GM12878 (cell line): ENCODE results near the gene MAPKAP1. TPM values are rescaled to one million over a fixed set of nuclear protein-coding genes. Genes with fewer than 3 reads are reported as not detected.

Experiments used
- ATAC-seq: fragments of 200-7000 bp; cut with Tn5 transposase; 3 replicates; pipeline ENCODE4 v1.9.1; 2020; ENCODE audit warnings: mild to moderate bottlenecking, moderate library complexity
- BruUV-seq: library from RNA; stranded (reverse); fragments of 400-500 nt; replicated peaks from 2 replicates; lab custom pipeline; 2021; lab: Mats Ljungman, UMichigan
- CTCF ChIA-PET: fragments of 300-600 bp; sonication (Branson Sonifier 250); formaldehyde crosslinking; extraction: SDS; loops from one replicate; lab custom pipeline; 2021; ENCODE audit warnings: inconsistent platforms; lab: Yijun Ruan, JAX
- POLR2A ChIA-PET: fragments of 350-600 bp; formaldehyde crosslinking; extraction: SDS; loops from one replicate; lab custom pipeline; 2021; ENCODE audit warnings: inconsistent platforms; lab: Charles Lee
- RAD21 ChIA-PET: fragments of 300-600 bp; sonication (Branson Sonifier 250); formaldehyde crosslinking; loops from one replicate; lab custom pipeline; 2023; ENCODE audit warnings: antibody characterized with exemption; ENCODE audit not compliant: unreplicated experiment; lab: Charles Lee
- SMC1A ChIA-PET: fragments of 300-600 bp; sonication (Branson Sonifier 250); formaldehyde crosslinking; loops from one replicate; lab custom pipeline; 2023; ENCODE audit not compliant: unreplicated experiment, uncharacterized antibody; lab: Charles Lee
- DNase-seq: peaks from one replicate; pipeline ENCODE4 v3.0.0-alpha.2; 2011; ENCODE audit warnings: low read depth, low spot score
- FAIRE-seq: peaks from 3 replicates; lab custom pipeline; 2011; peaks lifted over from hg19 to GRCh38; lab: Jason Lieb, UNC
- H2AFZ ChIP-seq: 2 replicates; pipeline ENCODE4 v1.6.0; 2011; ENCODE audit warnings: low read depth, low read length, control low read depth; ENCODE audit not compliant: control insufficient read depth
- H3K27ac ChIP-seq: 2 replicates; pipeline ENCODE4 v1.5.1; 2011; ENCODE audit warnings: control low read depth; ENCODE audit not compliant: control insufficient read depth, insufficient read depth
- H3K27me3 ChIP-seq, 2 experiments: replicated peaks in 1 of 2; 2 replicates each; pipeline versions ENCODE4 v1.6.0 to v1.6.1; 2011; ENCODE audit warnings: low read length in 1 of 2; ENCODE audit not compliant: control insufficient read depth in 2 of 2, insufficient read depth in 2 of 2
- H3K36me3 ChIP-seq, 2 experiments: 2 replicates each; pipeline ENCODE4 v1.5.1; 2011; ENCODE audit warnings: low read length in 1 of 2; ENCODE audit not compliant: control insufficient read depth in 2 of 2, insufficient read depth in 2 of 2
- H3K4me1 ChIP-seq: 2 replicates; pipeline ENCODE4 v1.6.1; 2011; ENCODE audit warnings: mild to moderate bottlenecking, low read length, moderate library complexity, mixed read lengths; ENCODE audit not compliant: control insufficient read depth, insufficient read depth
- H3K4me2 ChIP-seq: 2 replicates; pipeline ENCODE4 v1.6.0; 2011; ENCODE audit warnings: control low read depth; ENCODE audit not compliant: control insufficient read depth, insufficient read depth
- H3K4me3 ChIP-seq: fragments of 200-600 bp; sonication (generic); 2 replicates; pipeline ENCODE4 v1.5.1; 2016
- H3K79me2 ChIP-seq: 2 replicates; pipeline ENCODE4 v1.6.0; 2011; ENCODE audit warnings: low read length; ENCODE audit not compliant: control insufficient read depth, insufficient read depth
- H3K9ac ChIP-seq: 2 replicates; pipeline ENCODE4 v1.8.0; 2011; ENCODE audit warnings: low read length, control low read depth, mixed read lengths; ENCODE audit not compliant: control insufficient read depth, insufficient read depth
- H3K9me3 ChIP-seq: replicated peaks from 3 replicates; pipeline ENCODE4 v1.5.1; 2011; ENCODE audit warnings: mild to moderate bottlenecking, low read length; ENCODE audit not compliant: control insufficient read depth, insufficient read depth
- H4K20me1 ChIP-seq: 2 replicates; pipeline ENCODE4 v1.6.0; 2011; ENCODE audit not compliant: control insufficient read depth, insufficient read depth
- ATF2 ChIP-seq: IDR thresholded peaks from 2 replicates; pipeline ENCODE4 v1.6.1; 2012; ENCODE audit warnings: low read length, inconsistent platforms
- BACH1 ChIP-seq: fragments of 450-650 bp; IDR thresholded peaks from 2 replicates; pipeline ENCODE4 v1.6.1; 2017; ENCODE audit warnings: mild to moderate bottlenecking, borderline replicate concordance
- DPF2 ChIP-seq: fragments of 450-650 bp; IDR thresholded peaks from 2 replicates; pipeline ENCODE4 v1.6.1; 2017; ENCODE audit warnings: mild to moderate bottlenecking
- GABPA ChIP-seq: IDR thresholded peaks from 2 replicates; pipeline ENCODE4 v1.6.1; 2014; ENCODE audit warnings: antibody characterized with exemption, low read depth, mild to moderate bottlenecking, inconsistent platforms
- HDGF ChIP-seq: fragments of 450-650 bp; IDR thresholded peaks from 2 replicates; pipeline ENCODE4 v1.6.1; 2016; ENCODE audit warnings: antibody characterized with exemption
- MAX ChIP-seq: IDR thresholded peaks from 2 replicates; pipeline ENCODE4 v1.6.1; 2012; ENCODE audit warnings: low read depth, low read length, improper control_type of control experiment
- NBN ChIP-seq: fragments of 450-650 bp; IDR thresholded peaks from 2 replicates; pipeline ENCODE4 v1.6.1; 2016
- NFYB ChIP-seq: IDR thresholded peaks from 2 replicates; pipeline ENCODE4 v1.6.1; 2011; ENCODE audit warnings: low read depth, mild to moderate bottlenecking, low read length, improper control_type of control experiment, moderate library complexity; ENCODE audit not compliant: insufficient read depth
- SMAD1 ChIP-seq: fragments of 450-650 bp; IDR thresholded peaks from 2 replicates; pipeline ENCODE4 v1.6.1; 2018; ENCODE audit warnings: mild to moderate bottlenecking, low read depth; ENCODE audit not compliant: partially characterized antibody
- TBL1XR1 ChIP-seq: IDR thresholded peaks from 2 replicates; pipeline ENCODE4 v1.6.1; 2012; ENCODE audit warnings: low read depth, low read length, improper control_type of control experiment
- USF1 ChIP-seq: IDR thresholded peaks from 2 replicates; pipeline ENCODE4 v1.6.1; 2011; ENCODE audit warnings: borderline replicate concordance, low read depth, mild to moderate bottlenecking, moderate library complexity, mixed read lengths, low read length; ENCODE audit not compliant: insufficient read depth; ENCODE audit errors: extremely low read length
- WRNIP1 ChIP-seq: IDR thresholded peaks from 2 replicates; pipeline ENCODE4 v1.6.1; 2011; ENCODE audit warnings: low read depth, low read length, improper control_type of control experiment, borderline replicate concordance
- ZSCAN29 ChIP-seq: fragments of 450-650 bp; IDR thresholded peaks from 2 replicates; pipeline ENCODE4 v1.6.1; 2017; ENCODE audit warnings: mild to moderate bottlenecking, moderate library complexity
- WGBS: methylation state at CpG from one replicate; pipeline ENCODE4 v1.1.6; 2016; ENCODE audit warnings: low lambda C conversion rate; ENCODE audit not compliant: insufficient replicate concordance, insufficient coverage; ENCODE audit errors: missing lambda C conversion rate; 5-methylcytosine and 5-hydroxymethylcytosine counted together
- in situ Hi-C: fragments of 300-500 bp; cut with MboI; formaldehyde crosslinking; loops from 9 replicates; pipeline ENCODE4 v1.14.3; 2018; ENCODE audit warnings: mixed read lengths
- intact Hi-C: fragments of 100-400 bp; cut with micrococcal nuclease; formaldehyde crosslinking; loops from one replicate; pipeline ENCODE4 v1.14.2; 2022; ENCODE audit not compliant: unreplicated experiment
- polyA plus RNA-seq, 11 experiments: library from polyadenylated mRNA; depleted of rRNA in 4 of 11; unstranded in 6 of 11; stranded (reverse) in 5 of 11; fragments of >200 nt; fragmentation: Nextera tagmentation in 4 of 11; fragmentation: Illumina TruSeq in 1 of 11; extraction: Ambion mirVana in 4 of 11; extraction: Trizol in 1 of 11; gene quantifications; 1 replicate in 1 of 11; 2 replicates in 10 of 11; pipeline versions ENCODE4 v1.2.1 to v1.2.3, GENCODE V29; 2011 to 2016; ENCODE audit warnings: inconsistent platforms in 2 of 11, missing spikeins in 2 of 11, low read depth in 1 of 11
- total RNA-seq, 4 experiments: library from RNA; depleted of rRNA in 3 of 4; stranded (reverse); fragments of >200 nt in 3 of 4; fragmentation: Illumina TruSeq in 1 of 4; extraction: Trizol in 1 of 4; gene quantifications; 2 replicates each; pipeline versions ENCODE4 v1.2.1 to v1.2.3, GENCODE V29; 2013 to 2021
- TF ChIP-seq, protein P1 (sequence below): IDR thresholded peaks from 2 replicates; pipeline ENCODE4 v1.6.1; 2012; ENCODE audit warnings: low read depth, low read length, improper control_type of control experiment
- TF ChIP-seq, protein P2 (sequence below): fragments of 450-650 bp; IDR thresholded peaks from 2 replicates; pipeline ENCODE4 v1.6.1; 2017; ENCODE audit warnings: mild to moderate bottlenecking, moderate library complexity

MAPKAP1 gene
- total and polyA plus RNA-seq, 10 of the 15 experiments (the other 5 are each of a cell fraction or from before 2014, with no cell fraction given), result 5.1 to 188 (median 105) TPM

- TF ChIP-seq, protein P1, sequence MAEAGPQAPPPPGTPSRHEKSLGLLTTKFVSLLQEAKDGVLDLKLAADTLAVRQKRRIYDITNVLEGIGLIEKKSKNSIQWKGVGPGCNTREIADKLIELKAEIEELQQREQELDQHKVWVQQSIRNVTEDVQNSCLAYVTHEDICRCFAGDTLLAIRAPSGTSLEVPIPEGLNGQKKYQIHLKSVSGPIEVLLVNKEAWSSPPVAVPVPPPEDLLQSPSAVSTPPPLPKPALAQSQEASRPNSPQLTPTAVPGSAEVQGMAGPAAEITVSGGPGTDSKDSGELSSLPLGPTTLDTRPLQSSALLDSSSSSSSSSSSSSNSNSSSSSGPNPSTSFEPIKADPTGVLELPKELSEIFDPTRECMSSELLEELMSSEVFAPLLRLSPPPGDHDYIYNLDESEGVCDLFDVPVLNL, result no peak
- TF ChIP-seq DPF2, result no peak
- TF ChIP-seq WRNIP1, result no peak
- no peak for TF ChIP-seq TBL1XR1
- TF ChIP-seq GABPA, result no peak
Measured at GRCh38 chr9:125699870-125700269, 7.1 kb downstream of the MAPKAP1 start (continued).

- CTCF ChIA-PET, result interaction anchor here (0.6 to 1.7 kb wide), 5 partner anchors 13 to 261 kb away, joined by 3 to 5 read pairs (median 3); no protein-coding TSS in a partner anchor
Measured at GRCh38 chr9:125696106-125696647, 10.8 kb downstream of the MAPKAP1 start.

More at GRCh38 chr9:125696106-125696647, 10.8 kb downstream of the MAPKAP1 start:
- 16% methylated on average over 6 of the region's 6 CpGs for WGBS
- BruUV-seq, result no TSS peak
- Histone ChIP-seq H2AFZ (no peak overlapping the region), H3K27me3 (no peaks in the 10 kb centered on the region), H3K79me2 (peaks cover 87% of the 10 kb centered on the region), H3K4me3 (no peak overlapping the region), H3K27ac (peak overlapping the region; percentile 30)
- no peak for DNase-seq
- RAD21 ChIA-PET, result interaction anchor here (0.8 kb wide), 1 partner anchor 16 kb away, joined by 3 read pairs; no protein-coding TSS in a partner anchor
- SMC1A ChIA-PET, result interaction anchor here (6.3 to 11.7 kb wide), 2 partner anchors 14 to 48 kb away, joined by 40 to 185 read pairs; no protein-coding TSS in a partner anchor
- TF ChIP-seq USF1 (no peak), TBL1XR1 (no peak), BACH1 (no peak), NFYB (no peak), HDGF (0 out of 2 replicates have a peak, but pooled peaks have one; percentile 32), ZSCAN29 (no peak), MAX (no peak), ATF2 (peak; percentile 17; the same call in 1 of the 2 replicates), SMAD1 (no peak), NBN (peak; percentile 60; the same call in 1 of the 2 replicates)
- TF ChIP-seq, protein P2, sequence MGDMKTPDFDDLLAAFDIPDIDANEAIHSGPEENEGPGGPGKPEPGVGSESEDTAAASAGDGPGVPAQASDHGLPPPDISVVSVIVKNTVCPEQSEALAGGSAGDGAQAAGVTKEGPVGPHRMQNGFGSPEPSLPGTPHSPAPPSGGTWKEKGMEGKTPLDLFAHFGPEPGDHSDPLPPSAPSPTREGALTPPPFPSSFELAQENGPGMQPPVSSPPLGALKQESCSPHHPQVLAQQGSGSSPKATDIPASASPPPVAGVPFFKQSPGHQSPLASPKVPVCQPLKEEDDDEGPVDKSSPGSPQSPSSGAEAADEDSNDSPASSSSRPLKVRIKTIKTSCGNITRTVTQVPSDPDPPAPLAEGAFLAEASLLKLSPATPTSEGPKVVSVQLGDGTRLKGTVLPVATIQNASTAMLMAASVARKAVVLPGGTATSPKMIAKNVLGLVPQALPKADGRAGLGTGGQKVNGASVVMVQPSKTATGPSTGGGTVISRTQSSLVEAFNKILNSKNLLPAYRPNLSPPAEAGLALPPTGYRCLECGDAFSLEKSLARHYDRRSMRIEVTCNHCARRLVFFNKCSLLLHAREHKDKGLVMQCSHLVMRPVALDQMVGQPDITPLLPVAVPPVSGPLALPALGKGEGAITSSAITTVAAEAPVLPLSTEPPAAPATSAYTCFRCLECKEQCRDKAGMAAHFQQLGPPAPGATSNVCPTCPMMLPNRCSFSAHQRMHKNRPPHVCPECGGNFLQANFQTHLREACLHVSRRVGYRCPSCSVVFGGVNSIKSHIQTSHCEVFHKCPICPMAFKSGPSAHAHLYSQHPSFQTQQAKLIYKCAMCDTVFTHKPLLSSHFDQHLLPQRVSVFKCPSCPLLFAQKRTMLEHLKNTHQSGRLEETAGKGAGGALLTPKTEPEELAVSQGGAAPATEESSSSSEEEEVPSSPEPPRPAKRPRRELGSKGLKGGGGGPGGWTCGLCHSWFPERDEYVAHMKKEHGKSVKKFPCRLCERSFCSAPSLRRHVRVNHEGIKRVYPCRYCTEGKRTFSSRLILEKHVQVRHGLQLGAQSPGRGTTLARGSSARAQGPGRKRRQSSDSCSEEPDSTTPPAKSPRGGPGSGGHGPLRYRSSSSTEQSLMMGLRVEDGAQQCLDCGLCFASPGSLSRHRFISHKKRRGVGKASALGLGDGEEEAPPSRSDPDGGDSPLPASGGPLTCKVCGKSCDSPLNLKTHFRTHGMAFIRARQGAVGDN, result no peak
- TF ChIP-seq, all 136 proteins: peak for 3
- Histone ChIP-seq H3K4me1 (peaks cover 10% of the 10 kb centered on the region), H3K9ac (no peak overlapping the region), H4K20me1 (no peaks in the 10 kb centered on the region), H3K4me2 (peak overlapping the region; percentile 47), H3K36me3 (peaks cover 0 to 2% of the 10 kb centered on the region in 2 experiments; a peak in 3 of 4 replicates), H3K9me3 (no peaks in the 10 kb centered on the region)
- FAIRE-seq (no peak), ATAC-seq (no peak)
- POLR2A ChIA-PET, result interaction anchor here (0.7 to 1.6 kb wide), 2 partner anchors 63 to 316 kb away, joined by 3 read pairs; no protein-coding TSS in a partner anchor
- intact Hi-C loops, result no loop called here
- in situ Hi-C loops, result no loop called here
